HS-5 (cell line): ENCODE measurements around the gene UBE2L5.
A peak's percentile ranks its signal among the peaks of the same experiment; 100 is the strongest.
"Not testable (repeated sequence)": the region's sequence is repeated elsewhere in the genome, so short reads cannot be mapped to it uniquely, and the experiment has no call there.

Experiments
- DNase-seq: peaks from one replicate; pipeline ENCODE4 v3.0.0-alpha.2; 2012; ENCODE audit warnings: low read depth

Gene UBE2L5

GRCh38 chr13:30440910-30441703 is 18.8 kb downstream of the UBE2L5 start:
- DNase-seq, result no peak

GRCh38 chr13:30442926-30443325 is 20.6 kb downstream of the UBE2L5 start:
- DNase-seq, result no peak

- not testable (repeated sequence) for DNase-seq
These were observed 21.2 kb downstream of the UBE2L5 start for GRCh38 chr13:30443491-30443890.

- DNase-seq, result no peak
These were observed 21.7 kb downstream of the UBE2L5 start for GRCh38 chr13:30443957-30444404.

- no peak for DNase-seq
These were observed 23.8 kb downstream of the UBE2L5 start for GRCh38 chr13:30446126-30446500.

- DNase-seq, result no peak
These were observed 26.1 kb downstream of the UBE2L5 start for GRCh38 chr13:30448441-30448840.

- no peak for DNase-seq
These were observed 27.8 kb downstream of the UBE2L5 start for GRCh38 chr13:30450066-30450465.

- DNase-seq, result not testable (repeated sequence)
These were observed 29.2 kb downstream of the UBE2L5 start for GRCh38 chr13:30451476-30451875.

- no peak for DNase-seq
These were observed 31.4 kb downstream of the UBE2L5 start for GRCh38 chr13:30453727-30454126.

GRCh38 chr13:30454991-30455390 is 32.7 kb downstream of the UBE2L5 start:
- no peak for DNase-seq

- no peak for DNase-seq
These were observed 34.0 kb downstream of the UBE2L5 start for GRCh38 chr13:30456290-30456689.

- DNase-seq, result no peak
These were observed 35.1 kb downstream of the UBE2L5 start for GRCh38 chr13:30457306-30457891.

GRCh38 chr13:30461279-30462066 is 39.2 kb downstream of the UBE2L5 start:
- not testable (repeated sequence) for DNase-seq

- DNase-seq, result no peak
These were observed 41.6 kb downstream of the UBE2L5 start for GRCh38 chr13:30463787-30464495.

- no peak for DNase-seq
These were observed 42.4 kb downstream of the UBE2L5 start for GRCh38 chr13:30464496-30465342.

- no peak for DNase-seq
These were observed 43.0 kb downstream of the UBE2L5 start for GRCh38 chr13:30465343-30465592.

GRCh38 chr13:30465593-30466357 is 43.5 kb downstream of the UBE2L5 start, which contains the start of gene HMGB1:
TSS of gene HMGB1 (minus strand) at chr13:30465936. CDS start at chr13:30463680, 2,256 bp downstream.
- DNase-seq, result peak; percentile 78

GRCh38 chr13:30466358-30466714 is 44.0 kb downstream of the UBE2L5 start:
- no peak for DNase-seq

GRCh38 chr13:30466841-30467252 is 44.6 kb downstream of the UBE2L5 start:
- DNase-seq, result no peak

- no peak for DNase-seq
These were observed 51.4 kb downstream of the UBE2L5 start for GRCh38 chr13:30473675-30474074.
